Left ventricle myocardium inferior (tissue), 1 donor: Measurements from ENCODE around the gene BCR. TPM values are rescaled to one million over a fixed set of nuclear protein-coding genes. Genes with fewer than 3 reads are reported as not detected.

ENCODE experiments used
- DNase-seq: peaks from one replicate; pipeline ENCODE4 v3.0.0-alpha.2; 2020
- H3K27ac ChIP-seq: fragments of 200-600 bp; replicated peaks from 2 replicates; pipeline ENCODE4 v1.8.0; 2021
- H3K27me3 ChIP-seq: fragments of 200-600 bp; 2 replicates; pipeline ENCODE4 v1.8.0; 2021; ENCODE audit warnings: low read depth
- H3K36me3 ChIP-seq: fragments of 200-600 bp; 2 replicates; pipeline ENCODE4 v1.8.0; 2021
- H3K4me1 ChIP-seq: fragments of 200-600 bp; 2 replicates; pipeline ENCODE4 v1.8.0; 2021
- H3K4me3 ChIP-seq: fragments of 200-600 bp; 2 replicates; pipeline ENCODE4 v1.8.0; 2021; ENCODE audit warnings: mild to moderate bottlenecking, moderate library complexity
- H3K9me3 ChIP-seq: fragments of 200-600 bp; replicated peaks from 2 replicates; pipeline ENCODE4 v1.8.0; 2021
- CTCF ChIP-seq: fragments of 200-600 bp; IDR thresholded peaks from 2 replicates; pipeline ENCODE4 v1.8.0; 2021; ENCODE audit warnings: antibody characterized with exemption, mild to moderate bottlenecking, borderline replicate concordance
- intact Hi-C: fragments of 100-400 bp; cut with micrococcal nuclease; formaldehyde crosslinking; loops from one replicate; pipeline ENCODE4 v1.11.0; 2022
- total RNA-seq: library from RNA; stranded (reverse); fragmentation: NEBNext Ultra II Directional; extraction: Animal tissue kit (Norgen Biotek cat#: 25700); gene quantifications from one replicate; pipeline ENCODE4 v1.2.1, GENCODE V29; 2021
- donor health status: DM: no; HTN: yes; CAD: no; lungs with severe emphysema.

Gene BCR
- total RNA-seq, 1 donor from 2014 or later, result 26.7 TPM

- intact Hi-C loops, result no loop called here
- H3K4me3 ChIP-seq, result no peak overlapping the region
- H3K9me3 ChIP-seq, result no peaks in the 10 kb centered on the region
- DNase-seq, result no peak
- H3K36me3 ChIP-seq, result no peaks in the 10 kb centered on the region
- H3K27me3 ChIP-seq, result peaks cover 34% of the 10 kb centered on the region
- H3K27ac ChIP-seq, result no peak overlapping the region
- no peak for TF ChIP-seq CTCF
- no peaks in the 10 kb centered on the region for H3K4me1 ChIP-seq
Measured at GRCh38 chr22:23356094-23356493, 175.8 kb downstream of the BCR start.

- no peak for TF ChIP-seq CTCF
- peaks cover 34% of the 10 kb centered on the region for H3K27me3 ChIP-seq
- H3K4me3 ChIP-seq, result no peak overlapping the region
- no peak overlapping the region for H3K27ac ChIP-seq
- H3K36me3 ChIP-seq, result no peaks in the 10 kb centered on the region
- no peaks in the 10 kb centered on the region for H3K4me1 ChIP-seq
- no peaks in the 10 kb centered on the region for H3K9me3 ChIP-seq
- no peak for DNase-seq
- intact Hi-C loops, result no loop called here
Measured at GRCh38 chr22:23357053-23357452, 176.7 kb downstream of the BCR start.

GRCh38 chr22:23359583-23360123, 179.3 kb downstream of the BCR start:
- H3K4me3 ChIP-seq, result no peak overlapping the region
- H3K27me3 ChIP-seq, result peaks cover 29% of the 10 kb centered on the region
- intact Hi-C loops, result no loop called here
- no peak overlapping the region for H3K27ac ChIP-seq
- no peaks in the 10 kb centered on the region for H3K9me3 ChIP-seq
- H3K4me1 ChIP-seq, result no peaks in the 10 kb centered on the region
- H3K36me3 ChIP-seq, result no peaks in the 10 kb centered on the region
- no peak for DNase-seq
- no peak for TF ChIP-seq CTCF

GRCh38 chr22:23361676-23362075, 181.4 kb downstream of the BCR start:
- DNase-seq, result no peak
- no peaks in the 10 kb centered on the region for H3K9me3 ChIP-seq
- H3K27ac ChIP-seq, result no peak overlapping the region
- intact Hi-C loops, result no loop called here
- no peaks in the 10 kb centered on the region for H3K36me3 ChIP-seq
- H3K4me1 ChIP-seq, result no peaks in the 10 kb centered on the region
- no peak overlapping the region for H3K4me3 ChIP-seq
- TF ChIP-seq CTCF, result no peak
- peaks cover 43% of the 10 kb centered on the region for H3K27me3 ChIP-seq

- intact Hi-C loops, result no loop called here
- DNase-seq, result no peak
- no peak for TF ChIP-seq CTCF
- no peaks in the 10 kb centered on the region for H3K4me1 ChIP-seq
- no peaks in the 10 kb centered on the region for H3K9me3 ChIP-seq
- H3K36me3 ChIP-seq, result no peaks in the 10 kb centered on the region
- H3K27me3 ChIP-seq, result peaks cover 53% of the 10 kb centered on the region
- no peak overlapping the region for H3K27ac ChIP-seq
- no peak overlapping the region for H3K4me3 ChIP-seq
Measured at GRCh38 chr22:23363683-23364082, 183.4 kb downstream of the BCR start.
